Cardiac septum (tissue), 1 donor: ENCODE results near the gene OR6X1. TPM values are rescaled to one million over a fixed set of nuclear protein-coding genes. Genes with fewer than 3 reads are reported as not detected.

Experiments
- DNase-seq: peaks from one replicate; pipeline ENCODE4 v3.0.0-alpha.2; 2020; ENCODE audit warnings: low spot score
- intact Hi-C: fragments of 100-400 bp; cut with DNase I; formaldehyde crosslinking; loops from one replicate; pipeline ENCODE4 v1.14.0; 2022
- long read RNA-seq: library from polyadenylated mRNA; unstranded; transcript quantifications from one replicate; pipeline ENCODE4 v2.0.0, GENCODE V29; 2021
- total RNA-seq: library from RNA; stranded (reverse); fragmentation: NEBNext Ultra II Directional; extraction: Animal tissue kit (Norgen Biotek cat#: 25700); gene quantifications from one replicate; pipeline ENCODE4 v1.2.1, GENCODE V29; 2021
- donor health status: DM: no; HTN: no; CAD: no.

OR6X1 gene
- not detected for total RNA-seq
- long read RNA-seq, result 0 reads

- DNase-seq, result no peak
- intact Hi-C loops, result no loop called here
Observed at GRCh38 chr11:123754101-123754568, at the start of gene OR6X1. TSS of gene OR6X1 (minus strand) at chr11:123754518. CDS start at chr11:123754518, 0 bp downstream.

- DNase-seq, result no peak
- intact Hi-C loops, result no loop called here
Observed at GRCh38 chr11:123801765-123802164, 47.4 kb upstream of the OR6X1 start.

DNA sequence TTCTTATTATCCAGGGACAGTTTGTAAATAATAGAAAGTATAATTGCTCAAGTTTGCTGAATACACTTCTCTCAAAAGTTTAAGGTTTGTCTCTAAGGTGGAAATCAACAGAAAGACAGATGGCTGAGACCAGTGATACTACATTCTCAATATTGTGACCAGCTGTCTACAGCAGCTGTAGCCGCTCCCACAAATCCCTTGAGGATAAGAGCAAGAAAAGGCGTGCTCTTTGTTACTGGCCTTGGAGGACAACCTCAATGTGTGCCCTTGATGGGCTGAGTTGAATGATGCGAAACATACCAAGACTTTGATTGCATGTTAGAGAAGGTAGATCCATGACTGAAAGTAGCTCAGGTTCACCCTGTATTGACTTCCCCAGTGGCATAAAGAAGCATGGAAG, 45.7 kb upstream of the OR6X1 start:
- intact Hi-C loops, result no loop called here

DNA sequence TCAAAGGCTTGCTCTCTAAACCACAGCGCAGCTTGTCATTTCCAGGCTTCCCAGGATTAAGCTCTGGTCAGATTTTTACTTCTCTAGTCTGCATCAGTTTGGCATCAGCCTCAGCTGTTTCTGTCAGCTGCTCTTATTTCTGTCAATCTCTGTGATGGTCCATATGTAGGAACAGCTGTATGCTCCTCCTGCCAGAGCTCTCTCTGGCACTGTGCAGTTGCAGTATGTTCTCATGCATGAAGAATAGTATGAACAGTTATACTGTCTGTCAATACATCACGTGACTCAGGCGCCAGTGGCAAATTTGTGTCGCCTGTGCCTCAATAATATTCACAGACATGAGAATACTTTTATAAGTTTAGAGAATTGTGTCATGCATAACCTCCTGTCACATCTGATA, 45.1 kb upstream of the OR6X1 start:
- intact Hi-C loops, result no loop called here

More for the DNA sequence above, 45.7 kb upstream of the OR6X1 start:
- DNase-seq, result no peak

DNA sequence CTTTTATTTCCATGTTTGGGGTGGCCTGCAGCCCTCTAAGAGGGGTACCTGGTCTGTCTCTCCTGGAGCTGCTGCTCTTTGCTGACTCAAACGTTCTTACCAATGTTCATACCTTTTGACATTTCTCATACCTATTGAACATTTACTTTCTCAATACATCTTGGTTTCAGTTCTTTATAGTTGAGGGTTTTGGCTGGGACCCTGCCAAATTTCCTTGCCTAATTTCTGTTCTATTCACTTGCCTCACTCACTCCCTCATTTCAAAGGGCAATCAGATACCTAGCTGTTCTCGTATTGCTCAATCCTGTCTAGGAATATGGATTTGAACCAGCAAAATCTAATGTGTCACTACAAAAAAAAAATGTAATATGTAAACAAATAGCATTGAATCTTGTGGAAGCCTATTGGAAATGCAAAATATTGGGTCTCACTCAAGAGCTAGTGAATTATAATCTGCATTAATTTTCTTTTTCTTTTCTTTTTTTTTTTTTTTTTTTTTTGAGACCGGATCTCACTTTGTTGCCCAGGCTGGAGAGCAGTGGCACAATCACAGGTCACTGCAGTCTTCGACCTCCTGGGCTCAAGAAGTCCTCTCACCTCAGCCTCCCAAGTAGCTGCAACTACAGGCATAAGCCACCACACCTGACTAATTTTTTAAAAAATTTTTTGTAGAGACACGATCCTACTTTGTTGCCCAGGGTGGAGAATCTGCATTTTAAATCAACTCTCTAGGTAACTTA, 44.4 kb upstream of the OR6X1 start:
- intact Hi-C loops, result no loop called here
- DNase-seq, result no peak

More for the DNA sequence above, 45.1 kb upstream of the OR6X1 start:
- DNase-seq, result no peak

GRCh38 chr11:123798079-123798478, 43.8 kb upstream of the OR6X1 start:
- no peak for DNase-seq
- intact Hi-C loops, result no loop called here

GRCh38 chr11:123797541-123797940, 43.2 kb upstream of the OR6X1 start:
- intact Hi-C loops, result no loop called here
- DNase-seq, result no peak

DNA sequence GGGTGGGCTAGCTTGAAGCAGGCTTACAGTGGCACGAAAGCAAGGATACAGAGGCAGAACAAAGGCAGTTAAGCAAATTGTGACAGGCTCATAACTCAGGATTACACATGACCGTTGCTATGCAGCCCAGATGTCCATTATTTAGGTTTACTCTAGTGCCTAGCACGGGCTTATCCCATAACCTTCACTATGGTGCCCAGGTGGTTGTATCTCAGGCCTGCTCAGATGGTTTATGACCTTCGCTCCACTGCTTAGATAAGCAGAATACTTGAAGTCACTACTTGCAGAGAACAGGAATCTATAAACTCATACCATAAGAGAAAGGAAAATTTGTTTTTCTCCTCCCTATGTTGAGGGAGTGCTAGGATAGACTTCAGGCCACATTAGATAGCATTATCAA, 42.8 kb upstream of the OR6X1 start:
- DNase-seq, result no peak
- intact Hi-C loops, result no loop called here

GRCh38 chr11:123796226-123796625, 41.9 kb upstream of the OR6X1 start:
- DNase-seq, result no peak
- intact Hi-C loops, result no loop called here

- intact Hi-C loops, result no loop called here
Observed at GRCh38 chr11:123783536-123783935, 29.2 kb upstream of the OR6X1 start.

DNA sequence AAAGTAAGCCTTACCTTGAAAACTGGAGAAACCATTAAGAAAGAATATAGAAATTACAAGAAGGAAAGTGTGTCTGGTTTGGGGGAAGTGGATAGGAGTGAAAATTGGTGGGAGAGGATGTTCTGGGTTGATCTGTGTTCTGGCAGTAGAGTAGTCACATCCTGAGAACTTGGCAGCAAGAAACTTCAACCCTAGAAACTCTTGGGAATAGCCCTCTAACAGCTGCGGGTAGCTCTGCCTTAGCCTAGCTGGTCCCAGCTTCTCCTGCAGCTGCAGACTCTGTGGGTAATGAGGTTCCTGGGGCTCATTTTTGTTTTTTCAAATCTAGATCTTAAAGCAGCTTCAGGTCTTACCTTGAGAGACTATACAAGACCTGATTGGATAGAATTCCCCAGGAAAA, 24.2 kb upstream of the OR6X1 start:
- intact Hi-C loops, result no loop called here
- no peak for DNase-seq

More at GRCh38 chr11:123783536-123783935, 29.2 kb upstream of the OR6X1 start:
- no peak for DNase-seq

DNA sequence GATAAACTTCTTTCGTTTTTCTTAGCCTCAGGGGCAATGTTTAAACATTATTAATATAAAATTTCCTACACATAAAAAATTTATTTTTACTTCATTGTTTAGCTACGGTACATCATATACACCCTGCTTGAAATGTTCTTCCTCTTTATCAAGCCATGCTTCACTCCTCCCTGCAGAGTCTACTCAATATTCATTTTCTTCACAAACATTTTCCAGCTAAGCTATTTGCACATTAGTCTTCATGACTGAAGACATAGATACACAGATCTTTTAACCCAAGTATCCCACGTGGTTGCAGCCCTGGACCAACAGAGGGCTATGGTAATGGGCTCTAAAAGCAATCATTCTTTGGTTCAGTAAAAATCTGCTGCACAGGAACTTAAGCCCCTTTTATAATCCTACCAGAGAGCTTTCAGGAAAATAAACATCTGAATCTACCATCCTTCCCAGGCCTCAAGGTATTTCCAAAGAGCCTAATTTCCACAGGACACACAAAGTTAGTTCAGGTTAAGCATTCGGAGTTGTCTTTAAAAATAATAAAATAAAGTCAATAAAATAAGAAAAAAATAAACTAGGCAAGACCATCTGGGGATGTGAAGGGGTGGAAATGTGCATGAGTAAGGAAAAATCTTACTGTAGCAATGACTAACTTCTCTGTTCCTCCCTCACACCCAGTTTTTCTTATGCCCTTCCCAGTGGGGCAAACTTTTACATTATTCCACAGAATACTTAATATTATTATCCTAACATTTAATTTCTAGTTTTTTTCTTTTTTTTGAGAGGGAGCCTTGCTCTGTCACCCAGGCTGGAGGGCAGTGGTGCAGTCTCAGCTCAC, 21.6 kb upstream of the OR6X1 start:
- intact Hi-C loops, result no loop called here
- no peak for DNase-seq

DNA sequence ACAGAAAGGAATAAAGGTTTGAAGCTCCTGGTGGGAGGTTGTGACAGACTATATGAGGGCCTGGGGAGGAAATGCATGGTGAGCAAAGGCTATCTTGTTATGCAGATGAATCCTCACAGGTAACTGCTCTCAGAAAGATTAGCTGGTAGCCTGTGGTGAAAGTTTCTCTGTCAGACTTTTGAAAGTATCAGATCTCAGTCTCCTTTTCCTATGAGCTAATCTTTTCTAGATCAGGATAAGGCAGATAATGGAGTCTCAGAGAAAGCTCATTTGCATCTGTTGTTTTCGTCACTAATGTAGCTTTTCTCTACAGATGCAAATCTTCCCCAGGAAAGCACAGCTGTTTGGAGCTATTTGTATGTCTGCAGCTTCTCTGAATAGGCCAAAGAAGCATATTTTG, 21.0 kb upstream of the OR6X1 start:
- no peak for DNase-seq
- intact Hi-C loops, result no loop called here

DNA sequence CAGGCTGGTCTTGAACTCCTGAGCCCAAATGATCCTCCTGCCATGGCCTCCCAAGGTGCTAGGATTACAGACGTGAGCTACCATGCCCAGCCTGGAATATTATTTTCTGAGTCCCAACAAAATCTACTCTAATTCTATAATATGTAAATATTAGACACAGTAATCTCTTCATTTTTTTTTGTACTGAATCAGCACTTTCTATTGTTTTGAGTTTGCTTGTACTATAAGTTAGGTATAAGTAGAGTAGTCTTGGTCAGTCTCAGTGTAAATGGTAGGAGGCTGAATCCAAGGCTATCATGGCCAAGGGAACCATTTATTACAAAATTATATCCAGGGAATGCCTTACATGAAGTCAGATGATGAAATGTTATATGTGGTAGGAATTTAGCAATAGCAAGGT, 19.6 kb upstream of the OR6X1 start:
- intact Hi-C loops, result no loop called here

DNA sequence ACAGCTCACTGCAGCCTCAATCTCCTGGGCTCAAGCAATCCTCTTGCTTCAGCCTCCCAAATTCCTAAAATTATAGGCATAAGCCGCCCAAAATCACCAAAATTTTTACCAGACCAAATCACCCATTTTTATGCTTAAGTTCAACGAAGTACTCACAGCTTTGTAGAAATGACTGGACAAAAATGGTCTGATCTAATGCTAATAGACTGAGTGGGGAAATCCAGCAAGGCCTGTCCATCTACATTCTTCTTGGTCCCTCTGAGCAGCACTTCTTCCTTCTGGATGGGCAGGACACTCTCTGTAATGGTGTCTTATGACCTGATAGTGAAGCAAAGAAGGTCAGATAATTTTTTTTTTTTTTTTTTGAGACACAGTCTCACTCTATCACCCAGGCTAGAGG, 18.7 kb upstream of the OR6X1 start:
- intact Hi-C loops, result no loop called here
- DNase-seq, result no peak

More for the DNA sequence above, 19.6 kb upstream of the OR6X1 start:
- DNase-seq, result no peak

DNA sequence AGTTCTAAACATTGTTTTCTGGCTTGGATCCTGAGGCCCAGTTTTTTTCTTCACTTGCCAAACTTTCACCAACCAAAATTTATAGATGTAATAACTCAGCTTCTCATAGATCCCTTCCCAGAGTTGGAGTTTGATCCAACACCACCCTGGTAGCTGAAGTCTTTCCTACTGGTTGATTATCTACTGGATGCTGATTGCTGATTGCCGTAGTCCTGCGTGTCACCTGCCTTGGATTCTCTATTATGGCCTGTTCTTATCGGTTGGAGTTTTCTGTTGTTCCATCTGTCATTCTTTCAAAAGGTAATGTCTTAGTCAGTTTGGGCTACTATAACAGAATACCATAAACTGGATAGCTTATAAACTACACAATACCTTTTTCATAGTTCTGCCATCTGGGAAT, 17.3 kb upstream of the OR6X1 start:
- no peak for DNase-seq
- intact Hi-C loops, result no loop called here

DNA sequence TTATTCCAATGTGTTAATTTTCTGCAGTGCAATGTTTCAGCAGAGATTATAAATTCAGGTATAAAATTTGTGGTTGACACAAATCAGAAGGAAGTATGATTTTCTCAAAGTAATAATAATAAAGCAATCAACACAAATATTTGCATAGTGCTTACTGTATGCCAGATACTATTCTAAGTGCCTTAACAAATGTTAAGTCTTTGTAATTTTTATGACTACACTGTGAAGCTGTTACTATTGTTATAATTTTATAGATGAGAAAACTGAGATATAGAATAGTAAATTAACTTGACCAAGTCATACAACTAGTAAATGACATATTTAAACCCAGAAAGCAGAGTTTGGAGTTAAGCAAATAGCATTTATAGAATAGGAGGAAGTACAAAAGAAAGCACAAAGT, 16.4 kb upstream of the OR6X1 start:
- intact Hi-C loops, result no loop called here
- DNase-seq, result no peak

DNA sequence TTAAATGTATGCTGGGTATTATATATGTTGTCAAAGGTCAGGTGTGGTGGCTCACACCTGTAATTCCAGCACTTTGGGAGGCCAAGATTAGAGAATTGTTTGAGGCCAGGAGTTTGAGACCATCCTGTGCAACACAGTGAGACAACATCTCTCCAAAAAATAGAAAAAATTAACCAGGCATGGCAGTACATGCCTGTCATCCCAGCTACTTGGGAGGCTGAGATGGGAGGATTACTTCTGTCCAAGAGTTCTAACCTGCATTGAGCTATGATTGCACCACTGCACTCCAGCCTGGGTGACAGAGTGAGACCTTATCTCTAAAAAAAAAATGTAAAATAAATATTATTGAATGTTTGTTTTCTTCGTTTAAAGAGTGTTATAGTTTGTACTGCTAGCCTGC, 11.3 kb upstream of the OR6X1 start:
- no peak for DNase-seq
- intact Hi-C loops, result no loop called here

DNA sequence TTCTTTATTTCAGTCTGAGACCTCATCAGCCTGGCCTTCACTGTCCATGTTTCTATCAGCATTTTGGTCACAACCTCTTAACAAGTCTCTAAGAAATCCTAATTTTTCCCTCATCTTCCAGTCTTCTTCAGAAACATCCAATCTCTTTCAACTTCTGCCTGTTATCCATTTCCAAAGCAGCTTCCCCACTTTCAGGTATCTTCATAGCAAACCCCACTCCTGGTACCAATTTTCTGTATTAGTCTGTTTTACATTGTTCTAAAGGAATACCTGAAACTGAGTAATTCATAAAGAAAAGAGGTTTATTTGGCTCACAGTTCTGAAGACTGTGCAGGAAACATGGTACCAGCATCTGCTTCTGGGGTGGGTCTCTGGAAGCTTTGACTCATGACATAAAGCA, 8.1 kb upstream of the OR6X1 start:
- intact Hi-C loops, result no loop called here

DNA sequence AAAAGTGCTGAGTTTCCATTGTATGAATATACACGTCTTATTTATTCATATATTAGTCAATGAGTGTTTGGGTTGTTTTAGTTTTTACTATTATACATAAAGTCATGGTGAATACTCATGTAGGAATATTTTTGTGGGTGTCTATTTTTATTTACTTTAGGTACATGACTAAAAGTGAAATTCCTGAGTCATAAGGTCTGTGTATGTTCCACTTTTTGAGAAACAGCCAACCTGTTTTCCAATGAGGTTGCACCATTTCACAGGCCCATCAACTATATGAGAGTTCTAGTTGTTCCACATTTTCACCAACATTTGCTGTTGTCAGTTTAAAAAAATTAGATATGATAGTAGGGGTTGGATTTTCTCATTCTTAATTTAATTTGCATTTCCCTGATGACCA, 6.6 kb upstream of the OR6X1 start:
- intact Hi-C loops, result no loop called here
- no peak for DNase-seq

More for the DNA sequence above, 8.1 kb upstream of the OR6X1 start:
- DNase-seq, result no peak

- no peak for DNase-seq
- intact Hi-C loops, result no loop called here
Observed at GRCh38 chr11:123757976-123758375, 3.7 kb upstream of the OR6X1 start.
